ENCODE results near the gene USP1. TPM values are rescaled to one million over a fixed set of nuclear protein-coding genes. Genes with fewer than 3 reads are reported as not detected.

USP1 gene
- total and polyA plus RNA-seq, 4 donors = 10.0 to 42.1 (median 16.8) TPM

GRCh38 chr1:62407398-62408009, 29.3 kb upstream of the USP1 start:
- H3K9me3 ChIP-seq (ENCODE audit: control insufficient read depth in 4 of 4, insufficient read depth in 3 of 4, low read length in 3 of 4) = no peaks in the 10 kb centered on the region
- H3K27me3 ChIP-seq (ENCODE audit: control insufficient read depth in 3 of 3, insufficient read depth in 3 of 3, low read length in 2 of 3) = no peaks in the 10 kb centered on the region
- no peaks in the 10 kb centered on the region for H3K4me1 ChIP-seq (ENCODE audit: control insufficient read depth in 5 of 5, insufficient read depth in 5 of 5, low read length in 5 of 5)
- no peak overlapping the region for H3K9ac ChIP-seq (ENCODE audit: insufficient read depth in 1 of 2, low read length in 2 of 2)
- no peak overlapping the region for H3K4me3 ChIP-seq
- WGBS, 2 donors = 70 to 73% methylated on average over 12 of the region's 12 CpGs
- DNase-seq (peak in 2 of 3 donors; percentile 77 to 84), ATAC-seq (ENCODE audit: insufficient read depth, low FRiP score) (no peak)
- peak; percentile 75 for TF ChIP-seq CTCF (IDR thresholded peaks at IDR 0.05; ENCODE audit: control extremely low read depth, extremely low read depth)
- no peaks in the 10 kb centered on the region for H3K36me3 ChIP-seq (ENCODE audit: control insufficient read depth in 4 of 4, insufficient read depth in 4 of 4, low read length in 4 of 4)
- no peak overlapping the region for H3K27ac ChIP-seq (ENCODE audit: low read depth in 1 of 2, low read length in 1 of 2)

GRCh38 chr1:62415687-62416086, 21.2 kb upstream of the USP1 start:
- peaks cover 0 to 3% (median 0%) of the 10 kb centered on the region in 5 donors for H3K4me1 ChIP-seq (ENCODE audit: control insufficient read depth in 5 of 5, insufficient read depth in 5 of 5, low read length in 5 of 5)
- no peaks in the 10 kb centered on the region for H3K27me3 ChIP-seq (ENCODE audit: control insufficient read depth in 3 of 3, insufficient read depth in 3 of 3, low read length in 2 of 3)
- H3K36me3 ChIP-seq (ENCODE audit: control insufficient read depth in 4 of 4, insufficient read depth in 4 of 4, low read length in 4 of 4) = no peaks in the 10 kb centered on the region
- no peak for ATAC-seq (ENCODE audit: insufficient read depth, low FRiP score)
- 78 to 84% methylated on average over 8 of the region's 8 CpGs for WGBS, 2 donors
- no peaks in the 10 kb centered on the region for H3K9me3 ChIP-seq (ENCODE audit: control insufficient read depth in 4 of 4, insufficient read depth in 3 of 4, low read length in 3 of 4)
- no peak overlapping the region for H3K27ac ChIP-seq (ENCODE audit: low read depth in 1 of 2, low read length in 1 of 2)
- no peak for DNase-seq
- H3K4me3 ChIP-seq = no peak overlapping the region
- no peak for TF ChIP-seq CTCF (IDR thresholded peaks at IDR 0.05; ENCODE audit: control extremely low read depth, extremely low read depth)
- H3K9ac ChIP-seq (ENCODE audit: insufficient read depth in 1 of 2, low read length in 2 of 2) = no peak overlapping the region

- Histone ChIP-seq H3K9me3 (ENCODE audit: control insufficient read depth in 4 of 4, insufficient read depth in 3 of 4, low read length in 3 of 4) (no peaks in the 10 kb centered on the region), H3K4me3 (no peak overlapping the region), H3K4me1 (ENCODE audit: control insufficient read depth in 5 of 5, insufficient read depth in 5 of 5, low read length in 5 of 5) (peaks cover 0 to 3% (median 0%) of the 10 kb centered on the region in 5 donors), H3K36me3 (ENCODE audit: control insufficient read depth in 4 of 4, insufficient read depth in 4 of 4, low read length in 4 of 4) (no peaks in the 10 kb centered on the region), H3K27ac (ENCODE audit: low read depth in 1 of 2, low read length in 1 of 2) (no peak overlapping the region), H3K9ac (ENCODE audit: insufficient read depth in 1 of 2, low read length in 2 of 2) (no peak overlapping the region), H3K27me3 (ENCODE audit: control insufficient read depth in 3 of 3, insufficient read depth in 3 of 3, low read length in 2 of 3) (no peaks in the 10 kb centered on the region)
- no peak for TF ChIP-seq CTCF (IDR thresholded peaks at IDR 0.05; ENCODE audit: control extremely low read depth, extremely low read depth)
- WGBS, 2 donors = 44 to 78% methylated on average over 2 of the region's 2 CpGs
- ATAC-seq (ENCODE audit: insufficient read depth, low FRiP score) (no peak), DNase-seq (no peak)
Measured at GRCh38 chr1:62417351-62417999, 19.4 kb upstream of the USP1 start.

Measured in lung (tissue), 12 donors.